ENCODE measurements around the gene INCA1.
A peak's percentile ranks its signal among the peaks of the same experiment; 100 is the strongest.

Gene INCA1

GRCh38 chr17:4939796-4940554 lies 57.3 kb downstream of the INCA1 start, which contains the start of the genes RNF167 and SLC25A11:
RNF167 (plus strand) TSS chr17:4940268; CDS start chr17:4940910, 642 bp downstream.
SLC25A11 (minus strand) TSS chr17:4940046; CDS start chr17:4939910, 136 bp downstream.
- H3K4me1 ChIP-seq (ENCODE audit: insufficient read depth, low read length) = peaks cover 15% of the 10 kb centered on the region; the same call in 1 of the 2 replicates
- H3K27ac ChIP-seq (ENCODE audit: low read depth, low read length) = peak within 1 kb of the TSS; percentile 90
- no peaks in the 10 kb centered on the region for H3K9me3 ChIP-seq (ENCODE audit: insufficient read depth, low read depth, low read length)
- peaks cover 53% of the 10 kb centered on the region for H3K36me3 ChIP-seq (ENCODE audit: insufficient read depth, low read length)
- H3K4me3 ChIP-seq (ENCODE audit: low read length) = peak within 1 kb of the TSS; percentile 70
- peak within 1 kb of the TSS; percentile 89 for H3K9ac ChIP-seq (ENCODE audit: low read depth, low read length)
- H3K27me3 ChIP-seq (ENCODE audit: insufficient read depth, low read length) = no peaks in the 10 kb centered on the region
- under 1% methylated on average over 72 of the region's 72 CpGs for WGBS

GRCh38 chr17:4939546-4939795 lies 57.9 kb downstream of the INCA1 start:
- Histone ChIP-seq H3K4me1 (ENCODE audit: insufficient read depth, low read length) (peaks cover 13% of the 10 kb centered on the region; the same call in 1 of the 2 replicates), H3K27ac (ENCODE audit: low read depth, low read length) (peak overlapping the region; percentile 90), H3K9ac (ENCODE audit: low read depth, low read length) (peak overlapping the region; percentile 89), H3K9me3 (ENCODE audit: insufficient read depth, low read depth, low read length) (no peaks in the 10 kb centered on the region), H3K36me3 (ENCODE audit: insufficient read depth, low read length) (peaks cover 48% of the 10 kb centered on the region), H3K27me3 (ENCODE audit: insufficient read depth, low read length) (no peaks in the 10 kb centered on the region), H3K4me3 (ENCODE audit: low read length) (peak overlapping the region; percentile 70)
- 1% methylated on average over 16 of the region's 16 CpGs for WGBS

GRCh38 chr17:4938688-4939545 lies 58.4 kb downstream of the INCA1 start:
- Histone ChIP-seq H3K27ac (ENCODE audit: low read depth, low read length) (peak overlapping the region; percentile 90), H3K4me3 (ENCODE audit: low read length) (peak overlapping the region; percentile 70), H3K9ac (ENCODE audit: low read depth, low read length) (peak overlapping the region; percentile 89), H3K9me3 (ENCODE audit: insufficient read depth, low read depth, low read length) (no peaks in the 10 kb centered on the region), H3K36me3 (ENCODE audit: insufficient read depth, low read length) (peaks cover 43% of the 10 kb centered on the region), H3K27me3 (ENCODE audit: insufficient read depth, low read length) (no peaks in the 10 kb centered on the region), H3K4me1 (ENCODE audit: insufficient read depth, low read length) (peaks cover 13% of the 10 kb centered on the region; the same call in 1 of the 2 replicates)
- WGBS = 70% methylated on average over 19 of the region's 19 CpGs

Data from HUES64 (cell line).